Thyroid gland (tissue), 4 donors: ENCODE data around the gene CRB3.
A peak's percentile ranks its signal among the peaks of the same experiment; 100 is the strongest.

Source experiments
- CTCF ChIP-seq, 6 experiments: fragments of 200-600 bp in 3 of 6; fragments of 450-650 bp in 3 of 6; sonication (generic) in 3 of 6; IDR thresholded peaks; one replicate each; pipeline ENCODE4 v1.5.1; 2016 to 2019; ENCODE audit warnings: antibody characterized with exemption in 6 of 6, mild to moderate bottlenecking in 2 of 6, inconsistent platforms in 1 of 6, moderate library complexity in 1 of 6
- POLR2A ChIP-seq, 2 donors: fragments of 450-650 bp; IDR thresholded peaks; one replicate each; pipeline ENCODE4 v1.6.1; 2017; ENCODE audit warnings: antibody characterized with exemption in 2 of 2, mild to moderate bottlenecking in 2 of 2, moderate library complexity in 1 of 2

DNA sequence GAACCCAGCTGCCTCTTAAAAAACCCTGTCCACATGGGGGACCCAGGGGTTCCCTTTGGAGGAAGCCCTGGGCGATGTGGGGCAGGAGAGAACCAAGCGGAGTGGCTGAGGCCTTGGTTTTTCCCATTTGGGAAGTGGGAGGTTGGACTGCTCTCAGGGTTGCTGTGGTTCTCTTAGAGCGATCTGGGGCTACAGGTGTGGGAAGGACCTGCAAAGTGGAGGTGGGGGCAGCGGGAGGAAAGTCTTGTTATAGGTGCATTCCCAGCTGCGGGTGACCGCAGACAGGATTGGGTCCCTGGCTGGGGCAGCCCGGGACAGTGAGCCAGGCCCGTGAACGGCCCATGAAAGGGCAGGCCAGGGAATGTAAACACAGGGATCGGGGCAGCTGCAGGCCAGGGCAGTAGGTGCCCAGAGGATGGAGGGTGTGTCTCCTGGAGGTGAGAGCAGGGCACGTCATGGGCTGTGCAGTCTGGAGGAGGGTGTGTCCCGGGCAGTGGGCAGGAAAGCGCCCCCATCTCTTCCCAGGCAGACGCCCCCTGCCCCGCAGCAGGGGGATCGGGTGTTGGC is 5.3 kb upstream of the CRB3 start:
- TF ChIP-seq CTCF (IDR thresholded peaks at IDR 0.05) (peak in 1 of 6 experiments; percentile 8), POLR2A (IDR thresholded peaks at IDR 0.05) (no peak)
